Measurements from ENCODE around the gene CPT1C. TPM values are rescaled to one million over a fixed set of nuclear protein-coding genes. Genes with fewer than 3 reads are reported as not detected.
"Not testable (repeated sequence)": the region's sequence is repeated elsewhere in the genome, so short reads cannot be mapped to it uniquely, and the experiment has no call there.

The CPT1C gene
- total RNA-seq, 2 experiments from 2014 or later, result 1.9 to 2.9 TPM

DNA sequence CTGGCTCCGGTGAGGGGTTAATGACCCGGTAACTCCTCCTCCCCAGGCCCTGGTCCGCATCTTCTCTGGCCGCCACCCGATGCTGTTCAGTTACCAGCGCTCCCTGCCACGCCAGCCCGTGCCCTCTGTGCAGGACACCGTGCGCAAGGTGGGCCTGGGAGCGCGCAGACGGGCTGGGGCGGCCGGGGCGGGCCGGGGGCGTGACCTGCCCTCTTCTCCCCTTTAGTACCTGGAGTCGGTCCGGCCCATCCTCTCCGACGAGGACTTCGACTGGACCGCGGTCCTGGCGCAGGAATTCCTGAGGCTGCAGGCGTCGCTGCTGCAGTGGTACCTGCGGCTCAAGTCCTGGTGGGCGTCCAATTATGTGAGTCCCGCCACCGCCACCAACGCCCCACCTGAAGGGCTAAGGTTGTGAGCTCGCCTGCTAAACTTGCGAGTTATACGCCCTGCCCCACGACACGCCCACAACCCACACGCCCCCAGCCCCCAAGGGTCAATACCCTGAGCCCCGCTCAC is 10.4 kb downstream of the CPT1C start:
- ChIA-PET CTCF (no interaction called here), POLR2A (no interaction called here)
- H3K36me3 Mint-ChIP-seq (ENCODE audit: low read depth), result no peaks in the 10 kb centered on the region
- DNase-seq, result no peak
- H3K9me3 Mint-ChIP-seq, result no peaks in the 10 kb centered on the region
- H3K27me3 Mint-ChIP-seq, result peaks cover 8% of the 10 kb centered on the region
- H3K4me1 Mint-ChIP-seq, result no peaks in the 10 kb centered on the region
- no peak overlapping the region for H3K27ac Mint-ChIP-seq
- H3K4me3 Mint-ChIP-seq, result no peak overlapping the region

DNA sequence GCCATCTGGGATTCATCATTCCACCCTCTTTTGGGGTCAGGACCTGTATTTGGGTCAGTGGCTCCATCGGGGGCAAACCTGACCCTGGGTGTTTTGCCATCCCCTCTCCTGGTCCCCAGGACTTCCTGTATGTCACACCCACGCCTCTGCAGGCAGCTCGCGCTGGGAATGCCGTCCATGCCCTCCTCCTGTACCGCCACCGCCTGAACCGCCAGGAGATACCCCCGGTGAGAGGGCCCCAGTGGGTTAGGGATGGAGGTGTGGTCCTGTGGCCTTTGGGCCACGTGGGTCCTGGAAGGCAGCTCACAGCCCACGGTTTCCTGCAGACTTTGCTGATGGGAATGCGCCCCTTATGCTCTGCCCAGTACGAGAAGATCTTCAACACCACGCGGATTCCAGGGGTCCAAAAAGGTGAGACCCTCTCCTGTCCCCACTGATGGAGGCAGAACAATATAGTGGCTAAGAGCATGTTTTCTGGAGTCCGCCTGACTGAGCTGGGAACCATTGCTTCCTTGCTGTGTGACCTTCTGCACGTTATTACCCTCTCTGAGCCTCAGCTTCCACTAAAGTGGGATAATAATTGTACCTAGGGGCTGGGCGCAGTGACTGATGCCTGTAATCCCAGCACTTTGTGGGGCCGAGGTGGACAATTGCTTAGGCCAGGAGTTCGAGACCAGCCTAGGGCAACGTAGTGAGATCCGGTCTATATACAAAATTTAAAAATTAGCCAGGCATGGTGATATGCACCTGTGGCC is 14.1 kb downstream of the CPT1C start:
- POLR2A ChIA-PET, result no interaction called here
- CTCF ChIA-PET, result interaction anchor here (1.2 kb wide), 1 partner anchor 12 kb away, joined by 4 read pairs; no protein-coding TSS in a partner anchor
- peaks cover 5% of the 10 kb centered on the region for H3K27me3 Mint-ChIP-seq

DNA sequence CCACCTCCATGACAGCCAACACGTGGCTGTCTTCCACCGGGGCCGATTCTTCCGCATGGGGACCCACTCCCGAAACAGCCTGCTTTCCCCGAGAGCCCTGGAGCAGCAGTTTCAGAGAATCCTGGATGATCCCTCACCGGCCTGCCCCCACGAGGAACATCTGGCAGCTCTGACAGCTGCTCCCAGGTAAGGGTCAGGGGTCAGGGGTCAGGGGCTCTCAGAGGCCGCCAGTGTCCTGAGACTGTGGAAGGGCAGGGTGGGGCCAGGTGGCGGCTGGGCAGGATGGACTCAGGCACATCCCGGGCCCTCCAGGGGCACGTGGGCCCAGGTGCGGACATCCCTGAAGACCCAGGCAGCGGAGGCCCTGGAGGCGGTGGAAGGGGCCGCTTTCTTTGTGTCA is 15.0 kb downstream of the CPT1C start:
- Mint-ChIP-seq H3K27ac (no peak overlapping the region), H3K4me1 (no peaks in the 10 kb centered on the region), H3K27me3 (peaks cover 5% of the 10 kb centered on the region), H3K4me3 (no peak overlapping the region), H3K36me3 (ENCODE audit: low read depth) (no peaks in the 10 kb centered on the region), H3K9me3 (no peaks in the 10 kb centered on the region)
- ChIA-PET CTCF (no interaction called here), POLR2A (no interaction called here)
- DNase-seq, result no peak

More for the DNA sequence above, 14.1 kb downstream of the CPT1C start:
- no peak for DNase-seq
- H3K9me3 Mint-ChIP-seq, result no peaks in the 10 kb centered on the region
- no peak overlapping the region for H3K27ac Mint-ChIP-seq
- H3K36me3 Mint-ChIP-seq (ENCODE audit: low read depth), result no peaks in the 10 kb centered on the region
- H3K4me1 Mint-ChIP-seq, result no peaks in the 10 kb centered on the region
- no peak overlapping the region for H3K4me3 Mint-ChIP-seq

DNA sequence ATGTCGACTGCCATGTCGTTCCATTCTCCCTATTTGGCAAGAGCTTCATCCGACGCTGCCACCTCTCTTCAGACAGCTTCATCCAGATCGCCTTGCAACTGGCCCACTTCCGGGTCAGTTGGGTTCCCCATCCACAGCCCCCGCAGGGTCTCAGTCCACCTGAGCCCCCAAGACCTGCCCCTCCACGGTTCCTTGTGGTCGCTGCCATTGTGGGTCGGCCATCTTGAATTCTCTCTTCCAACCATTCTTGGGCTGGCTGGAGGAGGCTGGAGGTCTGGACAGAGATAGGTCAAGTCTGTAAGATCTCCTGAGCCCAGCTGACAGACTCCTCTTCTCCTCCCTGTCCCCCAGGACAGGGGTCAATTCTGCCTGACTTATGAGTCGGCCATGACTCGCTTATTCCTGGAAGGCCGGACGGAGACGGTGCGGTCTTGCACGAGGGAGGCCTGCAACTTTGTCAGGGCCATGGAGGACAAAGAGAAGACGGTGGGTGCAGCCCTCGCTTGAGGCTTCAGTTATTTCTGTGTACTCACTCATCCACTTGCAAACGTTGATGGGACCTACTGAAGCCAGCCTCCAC is 19.5 kb downstream of the CPT1C start:
- no peak for DNase-seq
- ChIA-PET POLR2A (no interaction called here), CTCF (no interaction called here)
- Mint-ChIP-seq H3K27ac (no peak overlapping the region), H3K9me3 (peaks cover 2% of the 10 kb centered on the region), H3K36me3 (ENCODE audit: low read depth) (no peaks in the 10 kb centered on the region), H3K4me1 (peaks cover 5% of the 10 kb centered on the region), H3K4me3 (no peak overlapping the region), H3K27me3 (no peaks in the 10 kb centered on the region)

DNA sequence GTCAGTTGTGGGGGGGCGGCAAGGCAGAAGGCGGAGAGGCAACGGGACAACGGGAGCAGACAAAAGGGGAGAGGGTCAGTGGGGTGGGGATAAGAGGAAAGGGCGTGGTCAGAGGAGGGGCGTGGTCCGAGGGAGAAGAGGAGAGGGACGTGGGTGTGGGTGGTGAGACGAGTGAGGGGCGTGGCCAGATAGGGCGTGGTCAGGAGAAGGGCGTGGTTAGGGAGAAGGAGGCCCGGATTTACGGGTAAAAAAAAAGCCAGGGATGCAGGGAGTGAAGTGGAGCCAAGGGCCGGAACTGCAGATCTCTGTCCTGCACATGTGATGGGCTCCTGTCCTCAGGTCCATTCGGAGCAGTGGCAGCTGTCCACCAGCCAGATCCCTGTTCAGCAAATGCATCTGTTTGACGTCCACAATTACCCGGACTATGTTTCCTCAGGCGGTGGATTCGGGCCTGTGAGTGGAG is 21.5 kb downstream of the CPT1C start:
- no peak for DNase-seq
- POLR2A ChIA-PET, result no interaction called here
- H3K9me3 Mint-ChIP-seq, result peaks cover 5% of the 10 kb centered on the region
- no peaks in the 10 kb centered on the region for H3K27me3 Mint-ChIP-seq
- H3K36me3 Mint-ChIP-seq (ENCODE audit: low read depth), result no peaks in the 10 kb centered on the region
- no peak overlapping the region for H3K4me3 Mint-ChIP-seq
- CTCF ChIA-PET, result no interaction called here
- peaks cover 13% of the 10 kb centered on the region for H3K4me1 Mint-ChIP-seq
- no peak overlapping the region for H3K27ac Mint-ChIP-seq

DNA sequence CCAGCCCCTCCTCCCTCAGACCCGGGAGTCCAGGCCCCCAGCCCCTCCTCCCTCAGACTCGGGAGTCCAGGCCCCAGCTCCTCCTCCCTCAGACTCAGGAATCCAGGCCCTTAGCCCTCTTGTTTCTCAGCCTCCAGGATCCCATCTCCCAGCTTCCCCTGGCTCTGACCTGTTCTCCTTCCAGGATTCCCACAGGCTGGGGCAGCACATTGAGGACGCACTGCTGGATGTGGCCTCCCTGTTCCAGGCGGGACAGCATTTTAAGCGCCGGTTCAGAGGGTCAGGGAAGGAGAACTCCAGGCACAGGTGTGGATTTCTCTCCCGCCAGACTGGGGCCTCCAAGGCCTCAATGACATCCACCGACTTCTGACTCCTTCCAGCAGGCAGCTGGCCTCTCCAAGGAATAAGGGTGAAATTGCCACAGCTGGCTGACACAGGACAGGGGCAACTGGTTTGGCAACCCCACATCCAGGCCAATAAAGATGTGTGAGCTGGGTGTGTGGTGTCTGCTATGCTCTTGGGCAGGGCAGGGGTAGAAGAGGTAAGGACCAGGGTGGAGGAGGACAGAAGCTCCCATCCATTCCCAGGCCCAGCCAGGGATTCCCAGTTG is 22.4 kb downstream of the CPT1C start:
- CTCF ChIA-PET, result no interaction called here
- no peak for DNase-seq
- H3K9me3 Mint-ChIP-seq, result peaks cover 5% of the 10 kb centered on the region
- no peaks in the 10 kb centered on the region for H3K36me3 Mint-ChIP-seq (ENCODE audit: low read depth)
- H3K4me1 Mint-ChIP-seq, result peaks cover 18% of the 10 kb centered on the region
- no peak overlapping the region for H3K4me3 Mint-ChIP-seq
- POLR2A ChIA-PET, result no interaction called here
- no peaks in the 10 kb centered on the region for H3K27me3 Mint-ChIP-seq
- H3K27ac Mint-ChIP-seq, result no peak overlapping the region

DNA sequence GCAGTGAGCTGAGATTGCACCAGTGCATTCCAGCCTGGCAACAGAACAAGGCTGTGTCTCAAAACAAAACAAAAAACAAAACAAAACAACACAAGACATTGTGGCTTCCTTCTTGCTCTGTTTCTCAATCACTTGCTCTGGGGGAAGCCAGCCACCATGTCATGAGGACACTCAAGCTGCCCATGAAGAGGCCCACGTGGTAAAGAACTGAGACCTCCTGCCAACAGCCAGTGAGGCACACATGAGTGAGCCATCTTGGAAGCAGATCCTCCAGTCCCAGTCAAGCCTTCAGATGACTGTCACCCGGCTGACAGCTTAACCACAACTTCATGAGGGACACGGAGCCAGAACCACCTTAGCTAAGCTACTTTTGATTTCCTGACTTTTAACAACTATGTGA is 25.2 kb downstream of the CPT1C start:
- Mint-ChIP-seq H3K27ac (no peak overlapping the region), H3K4me3 (no peak overlapping the region), H3K27me3 (no peaks in the 10 kb centered on the region), H3K4me1 (peaks cover 25% of the 10 kb centered on the region), H3K36me3 (ENCODE audit: low read depth) (no peaks in the 10 kb centered on the region), H3K9me3 (peaks cover 5% of the 10 kb centered on the region)
- POLR2A ChIA-PET, result interaction anchor here (1.5 kb wide), 1 partner anchor 51 kb away, joined by 6 read pairs; the partner anchor contains the start of gene AP2A1
- no peak for DNase-seq
- CTCF ChIA-PET, result interaction anchor here (1.0 to 2.1 kb wide), 4 partner anchors 26 to 107 kb away, joined by 3 to 7 read pairs (median 3); partner anchors contain the start of genes AP2A1 and CPT1C

DNA sequence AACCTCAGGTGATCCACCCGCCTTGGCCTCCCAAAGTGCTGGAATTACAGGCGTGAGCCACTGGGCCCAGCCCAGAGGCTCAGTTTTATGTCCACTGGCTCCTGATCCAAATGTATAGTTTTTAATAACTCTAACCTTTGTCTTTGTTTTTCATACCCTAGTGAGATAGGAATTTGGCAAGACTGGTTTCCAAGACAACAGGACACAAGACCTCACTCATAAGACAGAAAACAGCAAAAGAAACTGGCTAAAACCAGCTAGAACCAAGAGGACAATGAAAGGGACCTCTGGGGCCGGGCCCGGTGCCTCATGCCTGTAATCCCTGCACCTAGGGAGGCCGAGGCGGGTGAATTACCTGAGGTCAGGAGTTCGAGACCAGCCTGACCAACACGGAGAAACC is 27.6 kb downstream of the CPT1C start:
- no peaks in the 10 kb centered on the region for H3K27me3 Mint-ChIP-seq
- POLR2A ChIA-PET, result interaction anchor here (1.3 kb wide), 1 partner anchor 132 kb away, joined by 3 read pairs; no protein-coding TSS in a partner anchor
- peaks cover 5% of the 10 kb centered on the region for H3K9me3 Mint-ChIP-seq
- H3K36me3 Mint-ChIP-seq (ENCODE audit: low read depth), result no peaks in the 10 kb centered on the region
- CTCF ChIA-PET, result interaction anchor here (0.9 to 2.1 kb wide), 8 partner anchors 12 to 172 kb away, joined by 3 to 9 read pairs (median 5); partner anchors contain the start of genes AP2A1, PTOV1 and TSKS
- peaks cover 25% of the 10 kb centered on the region for H3K4me1 Mint-ChIP-seq
- DNase-seq, result no peak
- H3K27ac Mint-ChIP-seq, result peak overlapping the region; percentile 40
- peak overlapping the region; percentile 76 for H3K4me3 Mint-ChIP-seq

DNA sequence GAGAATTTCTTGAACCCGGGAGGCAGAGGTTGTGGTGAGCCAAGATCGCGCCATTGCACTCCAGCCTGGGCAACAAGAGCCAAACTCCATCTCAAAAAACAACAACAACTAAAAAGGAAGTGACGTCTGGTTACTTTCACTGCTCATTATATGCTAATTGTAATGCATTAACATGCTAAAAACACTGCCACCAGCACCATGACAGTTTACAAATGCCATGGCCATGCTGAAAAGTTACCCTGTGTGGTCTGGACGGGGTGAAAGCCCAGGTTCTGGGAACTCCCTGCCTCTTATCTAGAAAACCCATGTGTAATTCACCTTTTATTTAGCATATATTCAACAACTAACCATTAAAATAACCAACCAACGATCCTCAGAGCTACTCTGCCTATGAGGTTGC is 28.1 kb downstream of the CPT1C start:
- ChIA-PET POLR2A (interaction anchor here (1.3 kb wide), 1 partner anchor 131 kb away, joined by 3 read pairs; no protein-coding TSS in a partner anchor), CTCF (no interaction called here)
- Mint-ChIP-seq H3K27ac (no peak overlapping the region), H3K4me1 (peaks cover 25% of the 10 kb centered on the region), H3K36me3 (ENCODE audit: low read depth) (no peaks in the 10 kb centered on the region), H3K9me3 (peaks cover 5% of the 10 kb centered on the region), H3K4me3 (no peak overlapping the region), H3K27me3 (no peaks in the 10 kb centered on the region)
- no peak for DNase-seq

DNA sequence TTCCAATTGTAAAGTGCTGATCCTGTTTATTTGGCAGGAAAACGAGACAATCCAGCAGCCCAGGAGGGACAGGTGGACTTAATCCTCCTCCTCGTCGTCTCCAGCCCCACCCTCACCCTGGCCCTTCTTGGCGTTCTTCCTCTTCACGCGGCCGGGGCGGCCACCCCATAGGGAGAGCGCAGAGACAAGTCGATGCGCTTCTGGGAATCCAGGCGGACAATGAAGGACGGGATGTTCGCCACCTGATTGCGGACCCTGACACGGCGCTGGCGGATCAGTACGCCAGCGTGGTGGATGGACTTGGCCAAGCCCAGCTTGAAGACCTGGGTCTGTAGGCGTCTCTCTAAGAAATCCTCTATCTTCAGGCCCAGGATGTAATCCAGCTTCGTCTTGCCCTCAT is 28.5 kb downstream of the CPT1C start:
- CTCF ChIA-PET; H3K9me3 Mint-ChIP-seq; H3K27ac Mint-ChIP-seq; DNase-seq; H3K36me3 Mint-ChIP-seq (ENCODE audit: low read depth); H3K4me3 Mint-ChIP-seq; H3K27me3 Mint-ChIP-seq; POLR2A ChIA-PET: not testable (repeated sequence)
- H3K4me1 Mint-ChIP-seq, result peaks cover 25% of the 10 kb centered on the region

DNA sequence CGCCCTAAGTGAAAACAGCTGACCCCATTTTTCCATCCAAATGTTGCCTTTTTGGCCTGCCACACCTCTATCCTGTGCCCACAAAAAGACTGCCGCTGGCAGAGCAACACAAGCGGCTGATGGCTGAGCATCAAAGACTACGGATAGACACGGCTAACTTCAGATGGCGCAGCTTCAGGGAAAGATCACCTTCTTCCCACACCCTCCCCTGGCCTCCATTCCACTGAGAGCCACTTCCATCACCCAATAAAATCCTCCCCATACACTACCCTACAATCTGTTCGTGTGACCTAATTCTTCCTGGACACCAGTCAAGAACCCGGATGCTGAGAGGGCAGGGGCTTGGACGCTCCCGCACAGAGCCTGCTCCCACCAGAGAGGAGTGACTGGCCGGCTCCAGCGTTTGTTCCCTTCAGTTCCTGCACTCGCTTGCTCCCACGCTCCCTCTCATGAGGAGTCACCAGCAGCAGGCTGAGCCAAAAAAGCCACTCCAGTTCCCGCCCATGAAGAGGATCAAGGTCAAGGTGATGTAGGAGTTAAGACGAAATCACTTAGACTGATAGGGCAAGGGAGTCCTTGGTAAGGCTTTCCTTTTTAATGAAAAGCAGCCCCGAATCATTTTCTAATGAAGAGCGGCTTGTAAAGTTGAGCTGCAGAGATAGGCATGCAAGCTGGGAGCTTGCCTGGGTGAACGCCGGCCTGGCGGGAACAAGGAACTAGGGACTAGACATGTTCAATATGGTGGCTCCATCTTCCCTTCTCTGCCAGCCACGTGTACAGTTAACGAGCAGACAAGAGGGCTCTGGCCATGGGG is 36.5 kb downstream of the CPT1C start:
- H3K27ac Mint-ChIP-seq, result no peak overlapping the region
- no peaks in the 10 kb centered on the region for H3K36me3 Mint-ChIP-seq (ENCODE audit: low read depth)
- H3K4me3 Mint-ChIP-seq, result no peak overlapping the region
- ChIA-PET CTCF (no interaction called here), POLR2A (no interaction called here)
- H3K4me1 Mint-ChIP-seq, result no peaks in the 10 kb centered on the region
- H3K27me3 Mint-ChIP-seq, result no peaks in the 10 kb centered on the region
- no peaks in the 10 kb centered on the region for H3K9me3 Mint-ChIP-seq
- no peak for DNase-seq

DNA sequence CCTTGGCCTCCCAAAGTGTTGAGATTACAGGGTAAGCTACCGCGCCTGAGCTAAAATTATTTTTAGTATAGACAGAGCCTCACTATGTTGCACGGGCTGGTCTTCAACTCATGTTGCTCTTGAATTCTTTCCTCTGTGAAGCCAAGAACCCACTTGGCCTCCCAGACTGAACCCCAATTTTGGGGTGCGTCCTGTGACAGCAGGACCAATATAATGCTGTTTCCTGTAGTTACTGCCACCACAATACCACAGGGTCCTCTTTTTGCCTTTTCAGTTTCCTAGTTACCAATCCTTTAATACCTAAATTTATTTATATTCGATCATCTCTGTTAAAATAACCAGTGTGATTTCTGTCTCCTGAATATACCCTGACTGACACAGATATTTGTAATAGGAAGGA is 39.2 kb downstream of the CPT1C start:
- Mint-ChIP-seq H3K36me3 (ENCODE audit: low read depth) (no peaks in the 10 kb centered on the region), H3K9me3 (no peaks in the 10 kb centered on the region), H3K27ac (no peak overlapping the region), H3K27me3 (no peaks in the 10 kb centered on the region), H3K4me3 (no peak overlapping the region), H3K4me1 (no peaks in the 10 kb centered on the region)
- CTCF ChIA-PET, result interaction anchor here (2.1 kb wide), 1 partner anchor 12 kb away, joined by 9 read pairs; no protein-coding TSS in a partner anchor
- POLR2A ChIA-PET, result no interaction called here
- no peak for DNase-seq

Data from activated CD4-positive, alpha-beta memory T cell treated with anti-CD3 and anti-CD28 coated beads, Interleukin-2, amount 10 ng/mL, durations not matched to agents 7 days and 5 days (primary cell).